Parathyroid adenoma (tissue), 2 donors: ENCODE measurements around the gene PCSK1.
"Not testable (repeated sequence)": the region's sequence is repeated elsewhere in the genome, so short reads cannot be mapped to it uniquely, and the experiment has no call there.

Experiments
- H2AFZ ChIP-seq: fragments of 300-600 bp; sonication (generic); one replicate; pipeline ENCODE4 v1.7.0; 2017; ENCODE audit warnings: antibody characterized with exemption, mild to moderate bottlenecking
- H3K27ac ChIP-seq: fragments of 300-600 bp; sonication (generic); one replicate; pipeline ENCODE4 v1.7.0; 2017
- H3K27me3 ChIP-seq: fragments of 300-600 bp; sonication (generic); one replicate; pipeline ENCODE4 v1.7.0; 2017; ENCODE audit warnings: low read length; ENCODE audit not compliant: control insufficient read depth, insufficient read depth
- H3K36me3 ChIP-seq: fragments of 300-600 bp; sonication (generic); one replicate; pipeline ENCODE4 v1.7.0; 2017; ENCODE audit warnings: low read length; ENCODE audit not compliant: control insufficient read depth, insufficient read depth
- H3K4me1 ChIP-seq: fragments of 300-600 bp; sonication (generic); one replicate; pipeline ENCODE4 v1.7.0; 2017; ENCODE audit warnings: control low read depth
- H3K4me2 ChIP-seq: fragments of 300-600 bp; sonication (generic); one replicate; pipeline ENCODE4 v1.7.0; 2017; ENCODE audit warnings: low read length
- H3K4me3 ChIP-seq: fragments of 300-600 bp; sonication (generic); one replicate; pipeline ENCODE4 v1.7.0; 2017; ENCODE audit warnings: low read depth, low read length
- H3K79me2 ChIP-seq: fragments of 300-600 bp; sonication (generic); one replicate; pipeline ENCODE4 v1.7.0; 2017; ENCODE audit warnings: control low read depth
- H3K9ac ChIP-seq: fragments of 300-600 bp; sonication (generic); one replicate; pipeline ENCODE4 v1.7.0; 2017; ENCODE audit warnings: mild to moderate bottlenecking
- H3K9me3 ChIP-seq: fragments of 300-600 bp; sonication (generic); one replicate; pipeline ENCODE4 v1.7.0; 2017; ENCODE audit warnings: low read length; ENCODE audit not compliant: control insufficient read depth
- TF ChIP-seq, protein P1 (sequence below): fragments of 300-600 bp; sonication (generic); IDR thresholded peaks from one replicate; pipeline ENCODE4 v1.7.0; 2017; ENCODE audit warnings: antibody characterized with exemption, mild to moderate bottlenecking
- donor health status: primary hyperparathyroidism.

PCSK1 gene

GRCh38 chr5:96407436-96407835 is 25.6 kb downstream of the PCSK1 start:
- H3K79me2 ChIP-seq: no peaks in the 10 kb centered on the region
- no peak overlapping the region for H3K27ac ChIP-seq
- H3K4me1 ChIP-seq: no peaks in the 10 kb centered on the region
- no peaks in the 10 kb centered on the region for H3K36me3 ChIP-seq
- H3K4me3 ChIP-seq: no peak overlapping the region
- no peak overlapping the region for H3K4me2 ChIP-seq
- no peak overlapping the region for H3K9ac ChIP-seq
- H3K9me3 ChIP-seq: no peaks in the 10 kb centered on the region
- no peaks in the 10 kb centered on the region for H3K27me3 ChIP-seq
- TF ChIP-seq, protein P1, sequence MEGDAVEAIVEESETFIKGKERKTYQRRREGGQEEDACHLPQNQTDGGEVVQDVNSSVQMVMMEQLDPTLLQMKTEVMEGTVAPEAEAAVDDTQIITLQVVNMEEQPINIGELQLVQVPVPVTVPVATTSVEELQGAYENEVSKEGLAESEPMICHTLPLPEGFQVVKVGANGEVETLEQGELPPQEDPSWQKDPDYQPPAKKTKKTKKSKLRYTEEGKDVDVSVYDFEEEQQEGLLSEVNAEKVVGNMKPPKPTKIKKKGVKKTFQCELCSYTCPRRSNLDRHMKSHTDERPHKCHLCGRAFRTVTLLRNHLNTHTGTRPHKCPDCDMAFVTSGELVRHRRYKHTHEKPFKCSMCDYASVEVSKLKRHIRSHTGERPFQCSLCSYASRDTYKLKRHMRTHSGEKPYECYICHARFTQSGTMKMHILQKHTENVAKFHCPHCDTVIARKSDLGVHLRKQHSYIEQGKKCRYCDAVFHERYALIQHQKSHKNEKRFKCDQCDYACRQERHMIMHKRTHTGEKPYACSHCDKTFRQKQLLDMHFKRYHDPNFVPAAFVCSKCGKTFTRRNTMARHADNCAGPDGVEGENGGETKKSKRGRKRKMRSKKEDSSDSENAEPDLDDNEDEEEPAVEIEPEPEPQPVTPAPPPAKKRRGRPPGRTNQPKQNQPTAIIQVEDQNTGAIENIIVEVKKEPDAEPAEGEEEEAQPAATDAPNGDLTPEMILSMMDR: no peak
- H2AFZ ChIP-seq: no peak overlapping the region

- Histone ChIP-seq H3K36me3 (no peaks in the 10 kb centered on the region), H3K4me3 (no peak overlapping the region), H3K27me3 (no peaks in the 10 kb centered on the region), H3K4me2 (no peak overlapping the region), H2AFZ (no peak overlapping the region), H3K79me2 (no peaks in the 10 kb centered on the region), H3K9ac (no peak overlapping the region), H3K9me3 (no peaks in the 10 kb centered on the region), H3K27ac (no peak overlapping the region), H3K4me1 (no peaks in the 10 kb centered on the region)
- TF ChIP-seq, protein P1: no peak
These were observed 28.7 kb downstream of the PCSK1 start for GRCh38 chr5:96404191-96404867.

GRCh38 chr5:96402500-96402899 is 30.5 kb downstream of the PCSK1 start:
- H2AFZ ChIP-seq: no peak overlapping the region
- no peaks in the 10 kb centered on the region for H3K36me3 ChIP-seq
- H3K9me3 ChIP-seq: no peaks in the 10 kb centered on the region
- H3K4me1 ChIP-seq: no peaks in the 10 kb centered on the region
- no peaks in the 10 kb centered on the region for H3K27me3 ChIP-seq
- H3K9ac ChIP-seq: no peak overlapping the region
- H3K4me2 ChIP-seq: no peak overlapping the region
- H3K4me3 ChIP-seq: no peak overlapping the region
- H3K79me2 ChIP-seq: no peaks in the 10 kb centered on the region
- H3K27ac ChIP-seq: no peak overlapping the region
- TF ChIP-seq, protein P1: no peak

DNA sequence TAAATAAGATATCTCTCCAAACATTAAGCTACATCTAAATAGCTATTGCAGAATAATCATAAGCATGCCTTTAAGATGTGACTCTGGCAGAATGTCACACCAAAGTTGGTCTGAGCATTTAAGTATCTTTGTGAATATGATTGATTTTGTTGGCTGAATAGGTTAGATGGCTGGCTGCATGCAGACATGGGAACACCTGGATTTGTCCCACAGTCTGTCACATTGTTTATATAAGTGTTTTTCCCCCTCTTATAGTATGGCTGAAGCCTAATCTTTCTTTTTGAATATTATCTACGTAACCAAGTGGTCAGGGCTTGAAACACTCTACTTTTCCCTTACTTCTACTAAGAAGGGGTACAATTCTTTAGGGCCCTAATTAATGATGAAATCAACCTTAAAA is 36.2 kb downstream of the PCSK1 start:
- no peak overlapping the region for H3K4me3 ChIP-seq
- no peak overlapping the region for H3K27ac ChIP-seq
- H3K4me1 ChIP-seq: no peaks in the 10 kb centered on the region
- H3K36me3 ChIP-seq: no peaks in the 10 kb centered on the region
- no peak overlapping the region for H3K9ac ChIP-seq
- H3K9me3 ChIP-seq: no peaks in the 10 kb centered on the region
- TF ChIP-seq, protein P1: no peak
- no peaks in the 10 kb centered on the region for H3K27me3 ChIP-seq
- no peaks in the 10 kb centered on the region for H3K79me2 ChIP-seq
- H2AFZ ChIP-seq: no peak overlapping the region
- no peak overlapping the region for H3K4me2 ChIP-seq

- not testable (repeated sequence) for H3K9ac ChIP-seq, H2AFZ ChIP-seq, H3K27ac ChIP-seq, H3K9me3 ChIP-seq, H3K4me2 ChIP-seq, H3K4me3 ChIP-seq, H3K4me1 ChIP-seq, H3K79me2 ChIP-seq, H3K27me3 ChIP-seq, H3K36me3 ChIP-seq
These were observed 37.8 kb downstream of the PCSK1 start for GRCh38 chr5:96395295-96395694.
